Suprapubic skin (tissue), 4 donors: ENCODE data around the gene GRIK4. TPM values are rescaled to one million over a fixed set of nuclear protein-coding genes. Genes with fewer than 3 reads are reported as not detected.

Experiments
- DNase-seq, 2 donors: peaks; one replicate each; pipeline ENCODE4 v3.0.0-alpha.2; 2019; ENCODE audit warnings: low spot score in 2 of 2
- H3K27ac ChIP-seq: fragments of 200-600 bp; sonication (generic); one replicate; pipeline ENCODE4 v1.5.1; 2019
- H3K27me3 ChIP-seq: fragments of 200-600 bp; sonication (generic); one replicate; pipeline ENCODE4 v1.5.1; 2019
- H3K36me3 ChIP-seq: fragments of 200-600 bp; sonication (generic); one replicate; pipeline ENCODE4 v1.5.1; 2019
- H3K4me1 ChIP-seq: fragments of 200-600 bp; sonication (generic); one replicate; pipeline ENCODE4 v1.5.1; 2019
- H3K4me3 ChIP-seq: fragments of 200-600 bp; sonication (generic); one replicate; pipeline ENCODE4 v1.5.1; 2019; ENCODE audit warnings: mild to moderate bottlenecking
- H3K9me3 ChIP-seq: fragments of 200-600 bp; sonication (generic); one replicate; pipeline ENCODE4 v1.5.1; 2019
- EP300 ChIP-seq: sonication (generic); formaldehyde crosslinking; IDR thresholded peaks from one replicate; pipeline ENCODE4 v1.6.1; 2017; ENCODE audit warnings: antibody characterized with exemption
- POLR2A ChIP-seq, 2 donors: fragments of 450-650 bp; IDR thresholded peaks; one replicate each; pipeline ENCODE4 v1.6.1; 2017; ENCODE audit warnings: antibody characterized with exemption in 2 of 2, mild to moderate bottlenecking in 2 of 2, moderate library complexity in 2 of 2
- POLR2AphosphoS5 ChIP-seq, 3 donors: sonication (generic); formaldehyde crosslinking; IDR thresholded peaks; one replicate each; pipeline ENCODE4 v1.6.1; 2017; ENCODE audit warnings: antibody characterized with exemption in 3 of 3
- WGBS: methylation state at CpG from one replicate; pipeline ENCODE4 v1.1.5; 2018; 5-methylcytosine and 5-hydroxymethylcytosine counted together
- total RNA-seq, 4 donors: library from RNA; depleted of rRNA; stranded (reverse); fragments of >200 nt; gene quantifications; one replicate each; pipeline ENCODE4 v1.1.0, GENCODE V29; 2016
- TF ChIP-seq, protein P1 (sequence below), 2 donors: fragments of 200-600 bp in 1 of 2; fragments of 450-650 bp in 1 of 2; sonication (generic) in 1 of 2; IDR thresholded peaks; one replicate each; pipeline ENCODE4 v1.5.1; 2016 to 2019; ENCODE audit warnings: antibody characterized with exemption in 2 of 2, mild to moderate bottlenecking in 1 of 2, moderate library complexity in 1 of 2

The GRIK4 gene
- total RNA-seq, 4 donors from 2014 or later, result 0.24 TPM; not detected in 3

DNA sequence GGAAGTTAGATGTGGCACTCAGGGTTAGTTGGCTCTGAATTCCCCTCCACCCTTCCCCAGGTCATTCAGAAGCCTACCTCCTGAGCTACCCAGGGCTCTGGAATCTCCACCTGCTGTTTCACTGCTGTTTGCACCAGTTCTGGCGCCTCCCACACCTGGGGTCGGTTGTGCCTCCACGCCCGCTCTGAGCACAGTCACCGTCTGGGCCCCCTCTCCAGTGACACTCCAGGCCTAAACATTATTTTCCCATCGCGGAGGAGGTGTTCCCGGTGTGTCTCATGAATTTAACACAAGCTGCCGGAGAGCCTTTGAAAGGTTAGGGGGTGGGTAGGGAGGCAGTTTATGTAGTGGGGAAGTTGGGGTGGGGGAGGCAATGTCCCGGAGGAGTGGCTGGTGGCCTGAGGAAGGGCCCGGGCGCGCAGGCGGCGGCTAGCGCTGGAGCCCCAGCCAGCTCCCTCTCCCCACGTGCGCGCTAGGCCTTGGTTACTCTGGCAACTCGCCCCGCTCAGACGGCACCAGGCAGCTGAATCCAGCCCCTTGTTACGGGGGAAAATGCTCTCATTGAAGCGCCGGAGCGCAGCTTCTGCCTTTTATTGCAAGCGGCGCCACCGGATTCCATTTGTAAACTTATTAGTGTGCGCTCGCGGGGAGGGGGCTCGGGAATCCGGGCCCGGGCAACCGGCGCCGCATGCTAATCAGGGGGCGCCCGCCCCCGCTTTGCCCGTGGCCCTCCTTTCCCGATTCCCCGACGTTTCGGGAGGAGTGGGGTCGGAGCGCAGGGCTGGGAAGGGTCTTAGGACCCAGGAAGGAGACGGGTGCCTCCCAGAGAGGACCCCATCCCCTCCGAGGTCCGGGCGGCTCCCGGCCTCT lies 52.4 kb downstream of the GRIK4 start:
- H3K4me3 ChIP-seq, result peak overlapping the region; percentile 55
- DNase-seq, result no peak
- no peaks in the 10 kb centered on the region for H3K36me3 ChIP-seq
- WGBS, result 51% methylated on average over 23 of the region's 53 CpGs
- H3K4me1 ChIP-seq, result peaks cover 19% of the 10 kb centered on the region
- TF ChIP-seq POLR2AphosphoS5 (IDR thresholded peaks at IDR 0.05), result no peak
- no peak for TF ChIP-seq POLR2A (IDR thresholded peaks at IDR 0.05)
- no peak for TF ChIP-seq EP300
- TF ChIP-seq, protein P1, sequence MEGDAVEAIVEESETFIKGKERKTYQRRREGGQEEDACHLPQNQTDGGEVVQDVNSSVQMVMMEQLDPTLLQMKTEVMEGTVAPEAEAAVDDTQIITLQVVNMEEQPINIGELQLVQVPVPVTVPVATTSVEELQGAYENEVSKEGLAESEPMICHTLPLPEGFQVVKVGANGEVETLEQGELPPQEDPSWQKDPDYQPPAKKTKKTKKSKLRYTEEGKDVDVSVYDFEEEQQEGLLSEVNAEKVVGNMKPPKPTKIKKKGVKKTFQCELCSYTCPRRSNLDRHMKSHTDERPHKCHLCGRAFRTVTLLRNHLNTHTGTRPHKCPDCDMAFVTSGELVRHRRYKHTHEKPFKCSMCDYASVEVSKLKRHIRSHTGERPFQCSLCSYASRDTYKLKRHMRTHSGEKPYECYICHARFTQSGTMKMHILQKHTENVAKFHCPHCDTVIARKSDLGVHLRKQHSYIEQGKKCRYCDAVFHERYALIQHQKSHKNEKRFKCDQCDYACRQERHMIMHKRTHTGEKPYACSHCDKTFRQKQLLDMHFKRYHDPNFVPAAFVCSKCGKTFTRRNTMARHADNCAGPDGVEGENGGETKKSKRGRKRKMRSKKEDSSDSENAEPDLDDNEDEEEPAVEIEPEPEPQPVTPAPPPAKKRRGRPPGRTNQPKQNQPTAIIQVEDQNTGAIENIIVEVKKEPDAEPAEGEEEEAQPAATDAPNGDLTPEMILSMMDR (IDR thresholded peaks at IDR 0.05), result no peak
- H3K27me3 ChIP-seq, result peaks cover 37% of the 10 kb centered on the region
- H3K9me3 ChIP-seq, result no peaks in the 10 kb centered on the region
- H3K27ac ChIP-seq, result no peak overlapping the region

DNA sequence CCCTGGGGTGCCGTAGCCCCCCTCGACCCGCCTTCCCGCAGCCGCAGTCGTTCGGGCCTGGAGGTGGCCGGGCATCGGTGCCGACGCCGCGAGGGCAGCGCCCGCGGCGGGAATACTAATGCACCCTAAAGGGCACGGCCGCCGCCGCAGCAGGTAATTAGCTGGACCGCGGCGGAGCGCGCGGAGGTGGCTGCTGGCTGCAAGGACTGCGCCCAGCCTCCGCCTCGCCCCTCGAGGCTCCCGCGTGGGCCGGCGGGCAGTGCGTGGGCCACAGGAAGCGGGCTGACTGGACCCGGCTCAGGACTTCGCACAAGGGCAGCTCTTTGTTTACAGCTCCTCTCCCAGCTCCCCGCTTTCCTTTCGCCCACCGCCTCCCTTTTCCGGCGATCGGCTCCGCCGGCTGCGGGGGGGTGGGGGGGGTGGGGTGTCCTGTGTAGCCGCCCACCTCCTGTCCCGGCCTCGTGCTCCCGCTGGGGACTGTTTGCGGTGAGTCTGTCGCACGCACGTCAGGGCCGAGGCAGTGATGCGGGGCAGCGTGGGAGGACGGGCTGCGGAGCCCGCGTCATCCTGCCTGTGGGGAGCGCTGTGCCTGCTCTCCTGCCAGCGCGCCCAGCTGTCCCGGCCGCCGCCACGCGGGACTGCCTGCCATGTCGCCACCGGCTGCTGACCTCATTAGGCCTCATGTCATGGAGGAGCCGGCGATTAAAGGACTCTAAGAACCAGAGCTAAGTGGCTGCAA lies 53.2 kb downstream of the GRIK4 start:
- no peaks in the 10 kb centered on the region for H3K36me3 ChIP-seq
- H3K9me3 ChIP-seq, result no peaks in the 10 kb centered on the region
- WGBS, result 4% methylated on average over 15 of the region's 75 CpGs
- no peak for DNase-seq
- TF ChIP-seq, protein P1 (IDR thresholded peaks at IDR 0.05), result no peak
- TF ChIP-seq POLR2AphosphoS5 (IDR thresholded peaks at IDR 0.05) (no peak), EP300 (no peak), POLR2A (IDR thresholded peaks at IDR 0.05) (no peak)
- peak overlapping the region; percentile 55 for H3K4me3 ChIP-seq
- H3K27me3 ChIP-seq, result peaks cover 37% of the 10 kb centered on the region
- H3K27ac ChIP-seq, result no peak overlapping the region
- H3K4me1 ChIP-seq, result peaks cover 19% of the 10 kb centered on the region

DNA sequence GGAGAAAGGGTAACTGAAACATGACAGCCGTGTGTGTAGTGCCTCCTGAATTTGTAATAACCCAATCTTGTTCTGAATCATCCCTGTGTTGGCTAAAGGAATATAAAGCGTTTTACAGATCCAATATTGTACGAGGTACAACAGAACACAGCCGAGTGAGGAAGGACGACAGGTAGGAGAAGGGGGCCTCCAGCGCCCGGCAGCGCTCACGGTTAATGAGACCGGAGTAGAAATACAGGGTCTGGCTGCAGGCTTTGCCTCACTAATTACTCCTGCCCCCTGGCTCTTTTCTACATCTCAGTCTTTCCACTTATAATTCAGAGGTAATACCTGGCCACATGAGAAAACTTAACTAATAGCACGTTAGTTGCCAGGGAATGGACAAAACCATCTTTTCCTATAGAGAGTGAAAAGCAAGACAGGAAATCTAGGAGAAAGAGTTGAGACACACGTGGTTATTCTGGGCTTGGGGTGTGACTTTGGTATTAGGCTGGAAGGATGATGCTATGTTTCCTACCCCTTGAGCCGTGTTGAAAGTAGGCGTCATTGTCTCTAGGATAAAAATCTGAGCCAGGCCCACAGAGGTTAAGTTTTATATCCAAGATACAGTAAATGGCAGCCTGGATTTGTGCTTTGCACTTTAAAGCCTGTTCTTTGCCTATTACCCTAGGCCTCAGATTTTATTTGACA lies 54.1 kb downstream of the GRIK4 start:
- Histone ChIP-seq H3K27ac (no peak overlapping the region), H3K36me3 (no peaks in the 10 kb centered on the region), H3K27me3 (peaks cover 37% of the 10 kb centered on the region), H3K4me1 (peaks cover 19% of the 10 kb centered on the region), H3K4me3 (no peak overlapping the region), H3K9me3 (no peaks in the 10 kb centered on the region)
- TF ChIP-seq POLR2AphosphoS5 (IDR thresholded peaks at IDR 0.05), result no peak
- TF ChIP-seq, protein P1 (IDR thresholded peaks at IDR 0.05), result no peak
- no peak for TF ChIP-seq POLR2A (IDR thresholded peaks at IDR 0.05)
- TF ChIP-seq EP300, result no peak
- DNase-seq, result no peak
- 81% methylated on average over 14 of the region's 14 CpGs for WGBS

DNA sequence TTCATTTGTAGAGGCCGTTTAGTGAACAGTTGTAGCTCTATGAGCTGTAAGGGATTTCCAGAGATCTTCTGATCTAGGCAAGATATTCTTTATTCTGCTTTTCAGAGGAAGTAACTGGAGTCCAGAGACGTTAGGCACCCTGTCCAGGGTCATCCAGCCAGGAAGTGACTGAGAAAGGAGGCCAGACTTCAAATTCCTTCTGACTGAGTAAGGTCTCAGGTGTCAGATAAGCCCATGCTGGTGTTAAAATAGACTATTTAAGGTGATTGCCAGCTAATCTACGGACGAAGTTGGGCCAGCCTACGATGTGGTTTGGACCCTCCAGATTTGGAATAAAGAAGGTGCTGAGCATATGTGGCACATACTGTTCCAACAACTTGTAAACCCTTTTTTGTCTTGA lies 54.6 kb downstream of the GRIK4 start:
- no peaks in the 10 kb centered on the region for H3K36me3 ChIP-seq
- no peak for DNase-seq
- H3K4me3 ChIP-seq, result no peak overlapping the region
- 90% methylated on average over 5 of the region's 5 CpGs for WGBS
- H3K27ac ChIP-seq, result no peak overlapping the region
- peaks cover 37% of the 10 kb centered on the region for H3K27me3 ChIP-seq
- TF ChIP-seq, protein P1 (IDR thresholded peaks at IDR 0.05), result no peak
- TF ChIP-seq POLR2A (IDR thresholded peaks at IDR 0.05) (no peak), EP300 (no peak), POLR2AphosphoS5 (IDR thresholded peaks at IDR 0.05) (no peak)
- H3K4me1 ChIP-seq, result peaks cover 19% of the 10 kb centered on the region
- H3K9me3 ChIP-seq, result no peaks in the 10 kb centered on the region
